NCI-H2081 (cell line): ENCODE measurements around the gene SETBP1.

ENCODE experiments used
- DNase-seq, 2 experiments: peaks; one replicate each; lab custom pipeline; 2025; lab: John Stamatoyannopoulos, UW

The SETBP1 gene

DNA sequence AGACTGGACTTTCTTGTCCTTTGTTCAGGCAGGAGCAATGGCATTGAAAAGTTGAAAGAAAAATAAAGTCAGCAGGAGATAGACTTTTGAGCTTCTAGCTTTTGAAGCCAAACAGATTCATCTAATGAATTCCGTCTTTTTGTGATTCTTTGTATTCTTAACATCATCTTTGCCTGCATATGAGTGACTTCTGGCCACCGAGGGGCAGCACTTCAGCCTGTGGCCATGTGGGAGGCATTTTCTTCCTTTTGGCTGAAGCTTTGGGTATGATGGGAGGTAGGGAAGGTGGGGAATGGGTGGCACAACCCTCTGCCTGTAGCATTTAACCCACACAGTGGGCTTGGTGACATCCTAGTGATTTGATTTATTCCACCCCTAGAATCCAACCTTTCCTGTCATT, 220.6 kb downstream of the SETBP1 start:
- peak in 1 of 2 experiments; percentile 29 for DNase-seq

DNA sequence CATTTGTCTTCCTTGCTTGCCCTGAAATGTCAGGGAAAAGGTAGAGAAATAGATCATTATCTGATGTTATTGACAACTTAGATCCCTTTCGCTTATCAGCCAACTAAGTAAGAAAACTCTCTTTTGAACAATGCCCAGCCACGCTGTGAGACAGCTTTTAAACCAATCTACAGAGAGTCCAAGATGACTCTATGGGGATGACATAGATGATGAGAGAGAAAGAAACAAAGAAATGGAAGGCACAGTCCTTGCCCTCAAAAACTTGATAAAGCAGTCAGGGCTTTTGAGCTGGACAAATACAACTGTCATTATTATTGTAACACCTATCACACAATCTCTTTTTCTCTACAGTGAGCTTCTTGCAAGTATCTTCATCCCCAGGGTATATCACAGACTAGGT, 222.6 kb downstream of the SETBP1 start:
- DNase-seq: no peak

DNA sequence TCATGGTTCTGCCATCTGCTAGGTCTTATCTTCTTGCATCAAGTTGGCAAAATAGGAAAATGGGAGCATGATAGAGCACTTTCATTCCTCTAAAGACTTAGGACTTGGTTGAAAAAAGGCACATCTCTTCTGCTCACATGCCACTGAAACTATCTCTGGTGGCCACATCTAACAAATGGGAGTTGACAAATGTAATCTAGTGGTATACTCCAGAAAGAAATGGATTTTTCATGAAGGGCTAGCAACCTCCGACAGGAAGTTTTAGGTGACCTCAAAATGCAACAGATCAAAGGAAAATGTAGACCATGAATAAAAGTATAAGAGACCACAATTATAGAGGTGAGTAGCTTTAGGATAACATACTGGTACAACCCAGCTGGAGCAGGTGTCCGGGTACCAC, 224.1 kb downstream of the SETBP1 start:
- no peak for DNase-seq

DNA sequence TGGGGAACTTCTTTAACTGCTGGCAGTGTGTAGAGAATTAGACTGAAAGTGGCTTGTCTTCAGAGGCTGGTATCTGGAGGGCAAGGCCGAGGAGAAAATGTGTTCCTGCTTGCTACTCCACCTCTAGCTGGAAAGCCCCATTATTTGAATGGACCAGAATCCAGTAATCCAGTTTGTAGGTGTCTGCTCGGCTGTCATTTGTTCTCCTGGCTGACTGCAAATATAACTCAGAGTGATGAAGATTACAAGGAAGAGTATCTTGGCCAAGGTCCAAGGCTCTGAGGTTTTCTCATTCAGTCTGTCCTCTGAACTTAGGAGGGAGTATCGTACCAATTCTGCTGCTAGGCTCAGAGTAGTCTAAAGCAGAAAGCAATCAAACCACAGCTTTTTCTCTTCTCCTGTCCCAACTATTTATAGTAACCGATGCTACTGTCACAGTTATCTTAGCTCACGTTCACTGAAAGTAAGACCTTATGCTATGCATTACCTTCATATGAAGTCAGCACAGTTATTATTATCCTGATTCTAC, 228.6 kb downstream of the SETBP1 start:
- no peak for DNase-seq

DNA sequence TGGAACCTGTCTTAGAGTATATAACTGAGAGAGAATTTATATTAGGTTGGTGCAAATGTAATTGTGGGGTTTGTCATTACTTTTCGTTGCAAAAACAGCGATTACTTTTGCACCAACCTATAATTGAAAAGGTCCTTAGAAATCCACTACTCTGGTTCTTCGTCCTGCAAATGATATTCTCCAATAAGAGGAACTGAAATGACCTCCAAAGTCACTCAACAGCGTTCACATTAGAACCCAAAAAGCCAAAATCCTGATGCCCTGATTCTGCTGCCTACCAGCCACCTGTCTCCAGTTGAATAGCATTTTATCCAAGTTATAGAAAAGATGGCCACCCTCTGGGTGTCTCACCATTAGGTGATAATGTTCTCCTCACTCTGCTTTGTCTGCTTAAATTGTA, 230.6 kb downstream of the SETBP1 start:
- no peak for DNase-seq

DNA sequence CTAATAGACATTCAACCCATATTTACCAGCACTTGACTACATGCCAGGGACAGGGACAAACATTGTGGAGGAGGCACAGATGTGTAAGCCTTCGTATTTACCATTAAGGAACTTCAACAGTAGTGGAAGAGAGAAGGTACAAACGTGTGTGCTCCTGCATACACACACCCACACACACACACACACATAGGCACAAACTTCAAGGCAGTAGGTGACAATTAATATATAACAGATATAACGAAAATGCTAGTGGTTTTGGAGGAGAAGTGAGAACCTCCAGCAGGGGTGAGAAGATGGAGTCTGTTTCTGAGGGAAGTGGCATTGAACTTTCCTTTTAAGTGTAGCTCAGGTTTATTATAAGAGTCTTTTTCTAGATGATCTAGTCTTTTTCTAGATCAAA, 231.1 kb downstream of the SETBP1 start:
- DNase-seq: no peak

DNA sequence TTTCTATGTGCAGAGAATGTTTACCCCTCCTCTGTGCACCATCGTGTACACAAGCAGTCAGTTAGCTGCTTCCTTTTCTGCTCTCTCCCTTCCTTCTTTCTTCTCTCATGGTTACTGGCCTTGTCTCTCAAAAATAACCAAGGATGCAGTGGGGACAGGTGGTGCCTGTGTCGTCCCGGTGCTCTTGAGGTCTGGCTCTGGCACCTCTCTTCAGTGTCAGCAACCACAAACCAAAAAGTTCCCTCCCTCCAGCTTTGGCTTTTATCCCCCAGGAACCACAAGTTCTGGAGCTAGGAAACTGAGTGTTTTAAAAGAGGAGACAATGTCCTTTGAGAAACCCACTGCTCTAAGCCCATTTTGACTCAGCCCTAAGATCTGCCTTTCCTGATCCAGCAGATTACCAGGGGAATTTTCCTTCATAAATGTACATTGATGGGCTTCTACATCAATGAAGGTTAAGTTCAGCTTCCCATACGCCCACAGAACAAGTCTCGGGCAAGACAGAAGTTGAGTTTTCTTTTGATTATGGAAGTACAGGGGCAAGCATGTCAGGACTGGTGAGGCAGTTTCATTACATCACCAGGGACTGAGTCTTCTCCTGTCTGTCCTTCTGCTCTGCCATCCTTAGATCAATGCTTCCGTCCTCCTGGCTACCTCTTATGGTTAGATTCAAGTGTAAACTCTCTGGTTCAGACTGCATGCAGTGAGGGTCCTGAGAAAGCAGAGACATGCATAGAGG, 232.2 kb downstream of the SETBP1 start:
- DNase-seq: no peak

DNA sequence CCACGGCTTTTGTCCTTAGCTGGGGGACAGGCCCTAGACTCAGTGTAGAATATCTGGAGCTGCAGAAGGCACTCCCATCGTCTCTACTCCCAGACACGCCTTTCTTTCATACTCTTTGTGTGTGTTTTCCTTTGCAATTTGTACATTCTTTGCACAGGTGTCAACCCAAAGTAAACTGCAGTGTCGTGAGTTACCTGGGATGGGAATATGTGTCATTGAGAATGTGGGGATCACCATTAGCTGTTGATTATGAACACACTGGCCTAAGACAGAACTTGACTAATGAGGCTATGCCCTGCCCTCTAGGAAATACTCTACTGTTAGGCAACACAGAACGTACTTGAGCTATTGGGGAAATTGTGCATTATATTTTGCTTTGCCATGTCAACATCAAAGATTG, 233.3 kb downstream of the SETBP1 start:
- no peak for DNase-seq

DNA sequence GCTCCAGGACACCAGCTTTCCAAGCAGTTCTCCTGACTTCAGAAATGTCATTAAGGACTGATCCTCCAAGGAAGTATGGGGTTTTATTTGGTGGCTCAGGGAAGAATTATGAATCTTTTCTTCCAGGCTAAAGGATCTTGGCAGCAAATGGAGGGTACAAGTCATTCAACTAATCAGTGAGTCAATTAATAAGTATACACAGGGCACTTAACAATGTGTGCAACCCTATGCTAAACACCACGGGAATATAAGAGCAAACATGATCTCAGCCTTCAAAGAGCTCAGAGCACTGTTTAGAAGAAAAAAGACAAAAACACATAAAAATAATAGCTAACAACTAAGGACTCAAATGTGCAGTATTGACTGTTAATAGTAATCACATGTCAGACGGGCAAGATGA, 234.5 kb downstream of the SETBP1 start:
- DNase-seq: no peak

DNA sequence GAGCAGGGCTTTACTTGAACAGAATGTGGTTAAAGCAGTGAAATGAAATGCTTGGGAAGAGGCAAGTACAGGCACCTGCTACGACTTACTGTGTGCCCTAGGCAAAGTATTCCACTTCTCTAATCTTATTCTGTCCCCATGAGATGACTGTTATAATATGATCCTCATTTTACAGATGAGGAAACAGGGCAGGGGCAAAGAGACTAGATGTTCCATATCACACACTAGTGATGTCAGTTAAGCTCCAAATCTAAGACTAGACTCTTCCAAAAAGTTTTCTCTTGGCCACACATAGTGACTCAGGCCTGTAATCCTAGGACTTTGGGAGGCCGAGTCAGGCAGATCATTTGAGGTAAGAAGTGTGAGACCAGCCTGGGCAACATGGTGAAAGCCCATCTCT, 235.0 kb downstream of the SETBP1 start:
- no peak for DNase-seq

DNA sequence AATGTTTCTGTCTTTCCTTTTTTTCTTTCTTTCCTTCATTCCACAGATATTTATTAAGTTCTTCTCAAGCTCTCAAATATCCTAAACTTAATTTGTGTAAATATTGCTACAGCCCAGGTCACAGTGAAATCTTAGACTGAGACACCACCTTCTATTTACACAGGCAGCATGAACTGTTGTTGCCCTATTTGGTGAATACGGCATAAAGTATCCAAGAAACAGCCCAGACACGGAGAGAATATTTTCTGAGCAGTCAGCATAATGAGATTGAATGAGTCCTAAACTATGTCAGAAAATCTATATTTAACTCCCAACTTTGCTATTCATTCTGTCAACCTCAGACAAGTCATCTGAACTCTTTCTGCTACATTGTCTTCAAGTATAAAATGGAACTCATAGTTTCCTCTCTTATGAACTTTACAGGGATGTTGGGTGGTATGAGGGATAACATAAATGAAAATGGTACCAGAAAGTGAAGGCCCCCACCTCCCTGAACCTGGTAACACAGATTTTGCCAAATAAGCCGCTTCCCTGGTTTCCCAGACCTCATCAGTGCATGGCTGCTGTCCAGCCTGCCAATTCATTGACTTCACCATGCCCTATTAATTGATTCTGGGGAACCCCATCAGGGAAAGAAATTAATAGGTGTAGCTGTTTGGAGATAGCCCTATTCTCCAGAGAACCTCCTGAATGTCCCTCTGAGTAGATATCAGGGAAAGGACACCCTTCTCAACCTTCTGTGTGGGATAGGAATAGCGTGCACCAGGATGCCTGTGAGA, 235.9 kb downstream of the SETBP1 start:
- DNase-seq: no peak

DNA sequence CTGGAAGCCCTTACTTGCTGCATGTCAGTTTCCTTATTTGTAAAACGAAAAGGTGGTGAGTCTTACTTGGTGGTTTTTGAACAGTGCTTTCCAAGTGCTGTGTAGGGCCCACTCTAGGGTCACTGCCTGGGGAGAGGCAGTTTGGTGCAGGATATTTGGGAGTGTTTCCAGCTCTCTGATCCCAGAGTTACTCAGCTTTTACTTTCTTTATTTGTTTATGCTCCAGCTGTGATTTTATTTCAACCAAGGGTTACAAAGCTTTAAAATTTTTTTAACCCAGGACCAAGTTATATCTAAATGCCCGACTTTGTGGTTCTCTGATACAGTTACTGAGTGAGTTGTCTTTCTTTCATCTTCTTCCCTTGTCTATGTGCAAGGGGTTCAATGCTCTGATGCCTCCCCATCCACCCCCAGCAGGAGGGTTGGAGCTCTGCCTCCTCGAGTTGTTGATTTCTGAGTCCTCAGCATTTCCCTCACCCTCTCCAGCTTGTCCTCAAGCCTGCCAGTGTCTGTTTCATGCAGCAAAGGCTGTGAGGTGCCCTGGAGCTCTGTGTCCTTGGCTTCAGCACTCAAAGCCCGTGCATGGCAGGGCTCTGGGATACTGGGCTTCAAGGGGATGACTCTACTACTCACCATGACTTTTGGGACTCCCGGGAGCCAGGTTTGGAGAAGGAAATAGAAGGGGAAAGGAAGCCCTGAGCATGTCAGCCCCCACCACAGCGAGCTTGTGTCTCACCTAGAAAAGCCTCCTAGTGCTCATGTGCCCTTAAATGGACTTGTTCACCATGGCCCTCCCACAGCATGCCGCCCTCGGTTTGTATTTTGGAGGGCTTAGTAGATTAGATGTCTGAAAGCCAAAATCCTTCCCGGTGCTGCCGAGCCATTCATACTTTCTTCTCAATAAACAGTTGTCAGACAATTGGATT, 236.8 kb downstream of the SETBP1 start:
- no peak for DNase-seq

DNA sequence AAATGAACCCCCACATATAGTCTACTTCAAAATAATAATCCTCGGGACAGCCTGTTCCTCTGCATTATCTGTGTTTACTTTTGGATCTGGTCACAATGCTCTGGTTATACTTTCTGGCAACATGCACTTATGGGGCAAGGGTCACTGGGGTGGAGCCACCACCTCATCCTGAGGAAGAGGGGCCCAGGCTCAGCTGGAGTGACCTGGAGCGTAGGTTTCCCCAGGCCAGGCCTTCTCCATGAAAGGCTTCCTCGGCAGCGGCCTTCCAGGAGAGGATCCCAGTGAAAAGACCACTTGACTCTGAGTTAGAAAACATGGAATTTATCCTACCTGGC, 237.4 kb downstream of the SETBP1 start:
- DNase-seq: no peak

DNA sequence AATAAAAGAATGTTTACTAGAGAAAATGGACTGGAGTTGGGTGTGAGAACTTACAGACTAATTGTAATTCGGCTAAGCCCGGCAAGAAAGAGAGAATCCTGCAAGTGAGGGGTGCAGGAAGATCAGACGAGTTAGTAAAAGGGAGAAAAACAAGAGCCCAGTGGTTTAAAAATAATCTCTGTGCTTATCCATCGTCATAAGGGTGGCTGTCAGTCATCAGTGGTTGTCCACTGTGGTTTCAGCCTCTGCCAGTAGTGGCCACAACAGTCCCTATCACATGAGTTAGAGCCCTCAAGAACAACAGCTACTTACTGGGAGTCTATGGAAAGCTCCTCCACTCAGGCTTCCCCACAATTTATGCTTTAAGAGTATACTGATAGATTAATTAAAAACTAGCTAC, 239.8 kb downstream of the SETBP1 start:
- no peak for DNase-seq

DNA sequence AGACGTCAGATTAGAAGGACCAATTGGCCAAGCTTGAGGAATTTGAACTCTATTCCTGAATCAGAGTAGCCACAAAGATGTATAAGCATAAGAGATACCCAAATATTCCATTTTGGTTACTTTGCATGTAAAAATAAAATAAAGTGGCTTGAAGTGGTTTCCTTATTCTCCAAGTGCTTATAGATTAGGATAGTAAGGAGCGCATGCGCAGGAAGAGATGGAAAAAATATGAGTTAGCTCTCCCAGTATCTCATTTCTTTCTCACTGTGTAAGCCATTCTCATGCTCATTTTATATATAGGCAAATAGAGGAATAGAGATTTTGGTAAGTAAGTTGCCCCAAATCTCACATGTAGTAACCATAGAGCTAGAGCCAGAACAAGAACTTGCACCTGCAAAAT, 241.3 kb downstream of the SETBP1 start:
- DNase-seq: no peak

DNA sequence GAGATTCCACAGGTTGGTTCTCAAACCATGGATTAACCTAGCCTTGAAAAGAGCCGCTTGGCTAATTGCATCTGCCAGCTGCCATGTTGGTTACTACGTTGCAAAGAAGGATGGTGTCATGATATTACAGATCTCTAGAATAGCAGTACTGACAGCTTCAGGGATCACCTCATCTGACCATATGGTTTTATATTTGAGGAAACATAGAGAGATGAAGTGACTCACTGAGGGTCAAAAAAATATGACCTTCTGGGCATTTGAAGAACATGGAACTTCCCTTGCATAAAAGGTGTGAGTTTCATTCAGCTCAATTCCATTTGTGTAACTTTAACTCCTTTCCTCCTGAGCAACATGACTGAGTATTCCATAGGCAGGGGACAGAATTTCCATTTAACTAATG, 242.3 kb downstream of the SETBP1 start:
- DNase-seq: no peak

DNA sequence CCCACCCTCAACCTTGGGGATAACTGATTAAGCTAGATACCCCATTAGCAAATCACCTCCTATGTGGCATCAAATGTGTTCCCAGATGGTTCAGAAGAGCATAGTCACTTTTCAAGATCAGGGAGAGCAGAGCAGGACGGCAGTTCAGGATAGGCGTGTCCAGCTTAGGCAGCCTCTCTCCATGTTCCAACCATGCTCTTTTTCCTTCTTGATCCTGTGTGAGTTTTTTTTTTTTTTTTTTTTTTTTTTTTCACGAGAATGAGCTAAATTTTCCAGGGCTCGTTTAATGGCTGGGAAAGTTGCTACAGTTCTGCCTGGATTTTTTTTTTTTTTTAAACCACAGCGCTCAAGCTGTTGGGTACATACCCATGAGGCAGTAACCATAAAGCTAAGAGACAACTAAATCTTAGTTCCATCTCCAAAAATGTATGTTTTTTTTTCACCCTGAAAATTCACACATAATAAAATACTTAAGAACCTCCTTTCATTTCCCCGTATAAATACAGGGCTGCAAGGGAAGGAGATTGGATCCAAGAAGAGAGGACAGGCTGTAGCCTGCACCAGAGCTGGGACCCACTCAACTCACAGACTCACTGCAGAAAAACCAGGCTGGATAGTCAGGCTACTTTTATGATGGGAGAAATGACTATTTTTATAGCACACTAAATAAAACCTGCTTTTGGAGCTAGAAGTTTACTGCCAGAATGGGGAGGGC, 244.3 kb downstream of the SETBP1 start:
- DNase-seq: no peak

DNA sequence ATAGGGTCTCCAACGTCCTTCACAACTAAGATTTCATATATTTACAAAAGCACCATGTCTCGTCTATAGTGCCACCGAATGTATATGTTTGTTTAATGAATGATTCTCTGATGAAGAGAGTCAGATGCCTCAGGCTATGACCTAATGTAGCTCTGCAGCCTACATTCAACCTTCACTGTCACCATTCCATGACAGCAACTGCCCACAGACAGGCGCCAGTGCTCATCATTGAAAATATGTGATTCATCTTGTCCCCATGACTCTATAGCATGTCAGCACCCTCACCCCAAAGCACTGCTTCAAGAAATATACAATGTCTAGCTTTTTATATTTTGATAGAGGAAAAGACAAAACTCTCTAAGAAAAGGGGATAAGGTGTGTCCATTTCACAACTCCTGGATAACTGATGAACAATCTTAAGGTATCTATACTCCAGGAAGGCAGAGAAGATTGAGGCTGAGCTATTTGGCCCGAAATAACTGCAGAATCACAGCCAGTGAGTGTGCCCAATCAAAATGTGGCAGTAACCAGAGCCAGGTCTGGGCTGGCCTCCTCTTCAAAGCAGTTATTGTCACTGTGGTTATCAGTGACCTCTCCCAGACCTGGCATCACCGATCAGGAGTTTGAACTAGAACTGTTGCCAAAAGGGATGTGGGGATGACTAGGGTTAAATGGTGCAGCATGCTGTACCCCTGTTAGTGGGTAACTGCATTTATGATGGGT, 246.6 kb downstream of the SETBP1 start:
- no peak for DNase-seq

DNA sequence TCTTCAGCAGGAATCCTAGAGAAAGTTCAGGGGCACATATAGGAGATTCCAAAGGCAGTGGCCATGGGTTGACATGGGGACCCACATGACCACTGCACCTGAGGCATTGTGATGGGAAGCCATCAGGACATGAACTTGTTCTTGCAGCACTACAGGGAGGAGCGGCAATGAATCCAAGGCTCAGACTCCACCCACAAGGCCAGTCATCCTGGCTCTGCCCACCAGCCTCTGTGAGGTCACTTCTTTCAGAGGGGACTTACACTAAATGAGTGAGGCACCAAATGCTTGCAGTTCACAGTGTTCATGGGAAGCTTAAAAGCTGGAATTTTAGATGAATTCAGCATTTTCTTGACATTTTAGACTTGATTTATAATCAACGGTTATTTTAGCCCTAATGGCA, 254.2 kb downstream of the SETBP1 start:
- no peak for DNase-seq

DNA sequence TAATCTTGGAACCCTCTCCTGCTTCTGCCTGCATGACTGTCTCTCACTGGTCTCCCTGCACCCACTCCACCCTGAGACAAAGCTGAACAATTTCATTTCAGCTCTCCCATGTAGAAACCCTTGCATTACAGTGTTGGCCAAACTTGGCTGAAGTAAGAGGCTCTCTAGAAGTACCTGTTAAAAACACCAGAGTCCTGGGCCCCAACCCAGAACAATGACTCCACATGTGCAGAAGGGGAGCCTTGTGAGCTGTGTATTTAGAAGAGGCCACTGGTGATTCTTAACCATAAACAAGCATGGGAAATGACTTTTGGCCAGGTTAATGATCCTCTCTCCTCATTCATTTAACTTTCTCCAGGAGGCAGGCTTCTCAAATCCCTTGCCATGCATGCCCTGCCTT, 254.8 kb downstream of the SETBP1 start:
- DNase-seq: no peak

DNA sequence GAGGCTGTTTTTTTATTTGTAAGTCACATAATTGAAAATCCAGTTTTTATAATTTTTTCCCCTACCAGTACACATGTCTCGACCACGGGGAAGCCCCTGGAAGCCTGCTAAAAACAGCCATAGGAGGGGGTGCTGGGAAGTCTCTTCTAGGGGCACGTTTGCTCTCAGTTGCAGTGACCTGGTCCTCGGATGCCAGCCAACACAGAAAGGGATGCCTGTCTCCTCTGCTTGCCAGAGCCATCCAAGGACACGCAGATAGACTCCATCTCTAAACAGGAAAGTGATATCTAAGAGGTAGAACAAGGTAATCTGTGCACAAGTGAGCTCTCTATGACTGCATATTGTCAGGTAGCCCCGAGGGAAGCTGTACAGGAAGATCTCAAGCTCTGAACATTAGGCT, 255.8 kb downstream of the SETBP1 start:
- DNase-seq: no peak
